T-helper 1 cell (primary cell): ENCODE measurements around the gene ADGRF1.
"Not testable (repeated sequence)": the region's sequence is repeated elsewhere in the genome, so short reads cannot be mapped to it uniquely, and the experiment has no call there.

Experiments
- DNase-seq, 5 donors: peaks; one replicate each; pipeline ENCODE4 v3.0.0-alpha.2; 2012 to 2020
- total RNA-seq, 4 donors: gene quantifications; one replicate each; lab custom pipeline; 2026; lab: John Stamatoyannopoulos, UW

The ADGRF1 gene
- total RNA-seq = 0 reads per million in 4 donors

DNA sequence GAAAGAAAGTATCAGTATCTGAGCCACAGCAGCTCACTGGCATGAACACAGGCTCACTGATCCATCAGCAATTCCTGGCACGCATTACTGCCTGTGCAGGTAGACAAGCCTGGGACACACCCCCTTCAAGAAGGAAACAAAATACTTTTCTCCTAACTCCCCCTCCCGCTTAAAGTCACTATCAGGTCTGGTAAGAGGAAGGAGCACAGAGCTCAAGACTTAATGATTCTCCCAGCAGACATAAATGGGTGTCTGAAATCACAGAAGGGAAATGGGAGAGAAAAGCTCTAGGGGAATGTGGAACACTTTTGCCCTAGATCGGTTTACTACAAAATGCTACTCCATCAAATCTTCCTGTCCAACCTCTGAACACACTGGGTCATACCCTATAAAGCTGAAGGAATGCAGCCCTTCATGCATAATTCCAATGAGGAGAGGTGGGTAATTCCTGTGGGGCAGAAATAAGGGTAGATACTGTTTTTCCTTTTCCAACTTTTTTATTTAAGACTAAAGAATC is at the start of gene ADGRF1:
Gene ADGRF1 (minus strand): TSS at position 58 of the 517 bp plus-strand sequence. CDS start 13,271 bp downstream, outside the sequence.
- DNase-seq = no peak

DNA sequence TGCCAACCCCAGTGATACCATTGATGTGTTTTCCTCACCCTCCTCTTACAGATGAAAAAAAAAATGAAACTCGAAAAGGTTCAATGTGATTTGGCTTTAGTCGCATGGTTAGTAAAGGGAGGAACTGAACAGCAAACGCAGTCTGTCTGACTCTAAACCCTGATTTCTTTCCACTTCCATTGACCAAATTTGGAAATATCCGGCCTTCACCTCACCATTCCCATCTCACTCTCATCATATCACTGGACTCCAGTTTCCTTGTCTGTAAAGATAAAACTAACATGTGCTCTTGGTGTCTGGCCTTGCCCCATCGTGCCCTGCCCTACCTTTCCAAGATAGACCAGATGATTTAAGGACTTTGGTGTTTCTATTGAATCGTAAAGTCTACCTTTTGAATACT is 48.7 kb upstream of the ADGRF1 start:
- DNase-seq = no peak

DNA sequence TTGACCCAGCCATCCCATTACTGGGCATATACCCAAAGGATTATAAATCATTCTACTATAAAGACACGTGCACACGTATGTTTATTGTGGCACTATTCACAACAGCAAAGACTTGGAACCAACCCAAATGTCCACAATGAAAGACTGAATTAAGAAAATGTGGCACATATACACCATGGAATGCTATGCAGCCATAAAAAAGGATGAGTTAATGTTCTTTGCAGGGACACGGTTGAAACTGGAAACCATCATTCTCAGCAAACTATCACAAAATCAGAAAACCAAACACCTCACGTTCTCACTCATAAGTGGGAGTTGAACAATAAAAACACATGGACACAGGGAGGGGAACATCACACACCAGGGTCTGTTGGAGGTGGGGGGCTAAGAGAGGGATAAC is 47.3 kb upstream of the ADGRF1 start:
- not testable (repeated sequence) for DNase-seq

DNA sequence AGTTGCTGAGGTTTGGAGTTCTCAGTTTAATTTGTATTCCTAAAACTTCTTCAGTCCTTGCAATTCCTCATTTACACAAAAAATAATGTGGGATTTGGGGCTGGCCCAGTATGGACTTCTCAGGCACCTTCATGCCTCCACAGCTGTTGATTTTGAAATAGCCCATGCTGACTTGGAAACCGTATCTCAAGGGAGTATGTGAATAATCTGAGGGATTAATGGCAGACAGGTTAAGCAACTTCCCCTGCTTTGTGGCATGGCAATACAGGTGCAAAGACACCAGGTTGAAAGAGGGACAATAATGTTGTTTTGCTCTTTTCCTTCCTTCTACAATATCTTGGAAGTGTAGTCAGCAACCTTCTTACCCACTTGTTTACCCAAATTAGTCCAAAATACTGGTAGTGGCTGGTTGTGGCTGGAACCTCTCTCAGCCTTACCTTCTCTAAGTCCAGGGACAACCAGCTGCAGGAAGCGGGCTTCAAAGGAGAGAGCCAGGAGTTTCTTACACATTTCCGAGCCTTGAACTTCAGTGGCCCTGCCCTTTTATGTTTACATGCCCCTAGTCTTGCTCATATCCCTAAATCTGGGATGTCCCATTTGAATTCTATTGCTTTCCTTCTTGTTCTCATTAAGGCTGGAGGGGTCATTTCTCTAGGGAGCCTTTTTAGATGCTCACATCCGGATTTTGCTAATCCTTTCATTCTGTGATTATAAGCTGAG is 44.1 kb upstream of the ADGRF1 start:
- no peak for DNase-seq

DNA sequence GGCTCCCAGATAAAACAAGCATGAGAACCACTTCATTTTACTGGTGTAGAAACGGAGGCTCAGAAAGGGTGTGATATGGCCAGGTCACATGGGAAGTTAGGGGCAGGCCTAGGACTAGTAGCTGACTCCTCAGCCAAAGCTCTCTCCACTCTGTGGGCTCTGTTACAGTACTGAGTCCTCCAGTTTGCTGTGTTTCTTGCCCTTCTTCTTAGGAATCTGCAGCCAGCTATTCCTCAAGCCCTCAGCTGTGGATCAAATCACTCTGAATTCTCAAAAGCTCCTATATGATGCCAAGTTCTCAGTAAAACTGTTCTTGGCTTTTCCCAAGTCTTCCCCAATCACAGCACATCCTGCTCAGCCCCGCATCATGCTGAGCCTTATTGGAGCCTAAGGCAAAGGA is 42.5 kb upstream of the ADGRF1 start:
- no peak for DNase-seq

DNA sequence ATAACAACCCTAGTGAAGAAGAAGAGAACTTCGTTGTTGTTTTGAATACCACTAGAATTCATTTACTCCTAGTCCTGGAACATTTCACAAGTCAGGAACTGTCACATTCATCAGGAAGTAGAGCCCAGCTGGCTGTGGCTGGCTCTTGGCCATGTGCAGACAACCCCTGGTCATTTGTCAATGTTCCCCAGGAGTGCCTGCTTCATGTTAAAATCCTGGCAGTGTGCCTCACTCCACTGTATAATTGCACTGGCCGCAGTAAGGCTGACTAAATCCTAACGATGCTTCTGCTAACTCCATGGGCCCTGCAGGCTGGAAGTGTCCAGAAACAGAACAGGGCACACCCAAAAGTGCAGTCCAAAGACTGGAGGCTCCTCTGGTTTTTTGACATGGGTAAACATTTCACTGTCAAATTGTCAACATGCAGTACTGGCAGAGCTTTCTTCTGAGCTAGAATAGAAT is 41.5 kb upstream of the ADGRF1 start:
- no peak for DNase-seq

DNA sequence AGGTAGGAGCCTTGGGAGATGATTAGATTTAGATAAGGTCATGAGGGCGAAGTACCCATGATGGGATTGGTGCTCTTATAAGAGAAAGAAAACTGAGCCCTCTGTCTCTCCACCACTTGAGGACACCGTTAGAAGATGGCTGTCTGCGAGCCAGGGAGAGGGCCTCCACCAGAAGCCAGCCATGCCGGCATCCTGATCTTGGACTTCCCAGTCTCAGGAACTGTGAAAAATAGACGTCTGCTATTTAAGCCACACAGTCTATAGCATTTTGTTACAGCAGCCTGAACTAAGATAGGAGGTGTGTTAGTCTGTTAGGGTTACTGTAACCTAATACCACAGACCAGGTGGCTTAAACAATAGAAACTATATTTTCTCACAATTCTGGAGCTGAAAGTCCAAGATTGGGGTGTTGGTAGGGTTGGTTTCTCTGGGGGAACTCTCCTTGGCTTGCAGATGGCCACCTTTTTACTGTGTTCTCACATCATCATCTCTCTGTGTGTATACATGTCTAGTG is 38.0 kb upstream of the ADGRF1 start:
- no peak for DNase-seq

DNA sequence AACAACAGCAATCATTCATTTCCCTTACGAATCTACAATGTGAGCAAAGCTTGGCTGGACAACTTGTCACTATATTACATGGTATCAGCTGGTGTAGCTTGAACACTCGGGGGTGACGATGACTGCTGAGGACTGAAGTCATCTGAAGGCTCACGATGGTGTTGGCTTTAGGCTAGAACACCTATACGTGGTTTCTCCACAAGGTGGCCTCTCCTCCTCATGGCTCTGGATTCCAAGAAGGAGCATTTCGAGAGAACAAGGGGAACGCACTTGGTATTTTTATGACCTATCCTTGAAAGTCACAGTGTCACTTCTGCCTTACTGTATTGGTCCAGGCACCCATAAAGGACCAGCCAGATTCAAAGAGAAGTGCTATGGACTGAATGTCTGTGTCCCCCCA is 37.5 kb upstream of the ADGRF1 start:
- DNase-seq = no peak

DNA sequence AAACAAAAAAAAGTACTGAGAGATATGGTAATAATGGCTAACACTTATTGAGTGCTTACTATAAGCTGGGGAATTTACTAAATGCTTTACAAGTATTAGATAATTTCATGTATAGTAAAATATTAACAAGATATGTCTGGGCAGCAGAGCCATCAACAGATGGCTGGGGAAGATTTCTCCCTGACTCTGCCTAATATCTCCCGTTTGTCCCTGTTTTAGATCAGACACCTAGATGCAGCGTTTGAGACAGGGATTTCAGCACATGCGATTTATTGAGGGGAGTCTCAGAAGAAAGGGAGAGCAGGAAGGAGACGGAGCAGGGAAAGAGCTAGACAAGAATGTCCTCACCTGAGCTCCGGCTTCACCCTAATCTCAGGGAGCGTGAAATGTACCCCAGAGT is 36.9 kb upstream of the ADGRF1 start:
- DNase-seq = no peak

DNA sequence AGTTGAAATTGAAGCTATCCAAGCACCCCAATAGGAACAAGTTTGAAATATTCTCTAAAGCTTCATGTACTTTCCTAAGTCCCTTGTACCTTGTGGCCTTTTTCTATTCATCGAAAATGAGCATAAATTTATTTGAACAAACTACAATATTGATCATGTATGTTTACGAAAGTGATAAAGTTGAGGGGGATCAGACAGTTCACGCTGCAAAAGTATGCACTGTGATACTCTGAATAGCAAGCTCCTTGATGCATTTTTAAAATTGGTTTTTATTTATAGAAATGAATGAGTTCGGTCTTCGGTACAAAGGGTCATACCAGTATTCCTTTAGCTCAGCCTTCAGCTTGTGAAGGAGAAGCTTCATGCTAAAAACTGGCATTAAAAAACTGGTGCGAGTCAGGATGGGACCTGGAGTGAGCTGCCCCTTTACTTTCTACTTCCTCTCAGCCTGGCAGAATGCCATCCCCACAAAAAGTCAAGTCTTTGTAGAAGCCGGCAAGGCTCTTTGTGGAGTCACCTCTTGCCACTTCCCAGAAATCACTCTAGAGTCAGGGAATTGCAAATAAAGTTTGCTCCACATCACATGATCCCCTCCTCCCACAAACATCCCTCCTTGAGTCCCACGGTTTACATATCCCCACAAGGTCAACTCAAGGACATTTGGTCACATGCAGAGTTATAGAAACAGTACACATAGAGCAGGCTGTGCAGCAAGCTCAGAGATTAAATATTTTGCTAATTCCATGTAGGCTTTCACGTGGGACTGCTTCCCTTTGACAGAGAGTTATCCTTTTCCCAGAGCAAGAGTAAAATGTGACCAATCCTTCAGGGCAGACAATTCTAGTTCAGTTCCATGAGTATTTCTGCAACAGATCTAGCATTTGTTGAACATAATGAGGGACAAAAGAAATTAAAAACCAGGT is 34.6 kb upstream of the ADGRF1 start:
- no peak for DNase-seq

DNA sequence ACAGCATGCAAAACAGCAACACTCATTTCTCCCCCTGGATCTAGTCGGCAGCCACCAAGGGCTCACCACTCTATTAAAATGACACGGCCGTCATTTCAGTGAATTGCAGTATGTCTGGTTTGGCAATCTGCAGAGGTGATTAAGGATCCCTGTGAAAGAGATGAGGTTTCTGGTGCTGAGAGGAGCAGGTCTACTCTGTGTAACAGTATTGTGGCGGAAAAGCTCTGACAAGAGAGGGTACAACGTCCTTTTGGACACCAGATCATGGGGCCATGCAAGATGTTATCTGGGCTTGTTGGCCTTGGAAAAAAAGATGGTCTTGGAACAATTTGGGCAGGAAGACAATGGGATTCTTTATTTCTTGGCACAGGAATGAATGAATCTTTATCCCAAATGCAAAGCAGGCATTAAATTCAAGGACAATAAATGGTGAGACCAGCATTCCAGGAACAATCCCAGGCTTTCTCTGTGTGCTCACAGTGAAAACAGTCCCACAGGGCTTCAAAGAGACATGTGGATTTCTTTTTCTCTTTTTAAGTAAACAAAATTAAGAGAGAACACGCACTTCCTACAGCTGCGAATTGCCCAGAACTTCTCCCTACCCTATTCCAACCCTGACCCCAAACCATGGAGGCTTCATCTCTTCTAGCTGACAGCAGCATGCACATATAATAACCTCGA is 33.7 kb upstream of the ADGRF1 start:
- DNase-seq = no peak

DNA sequence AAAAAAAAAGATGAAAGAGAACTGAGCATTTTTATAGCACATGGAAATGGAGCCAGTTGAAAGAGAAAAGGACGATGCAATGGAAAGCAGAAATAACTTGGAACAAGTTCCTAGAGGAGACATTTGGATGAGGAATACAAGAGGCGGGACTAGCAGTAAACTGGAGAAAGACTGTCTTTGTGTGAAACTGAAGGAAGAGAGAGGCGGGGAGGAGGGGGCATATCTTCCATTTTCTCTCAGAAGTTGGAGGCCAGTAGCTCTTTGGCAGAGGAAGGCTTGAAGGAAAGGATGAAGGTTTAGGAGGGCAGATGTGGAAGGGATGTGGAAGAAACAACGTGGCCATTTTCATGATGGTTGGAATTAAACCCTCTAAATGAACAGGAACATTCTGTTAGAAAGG is 33.0 kb upstream of the ADGRF1 start:
- no peak for DNase-seq

DNA sequence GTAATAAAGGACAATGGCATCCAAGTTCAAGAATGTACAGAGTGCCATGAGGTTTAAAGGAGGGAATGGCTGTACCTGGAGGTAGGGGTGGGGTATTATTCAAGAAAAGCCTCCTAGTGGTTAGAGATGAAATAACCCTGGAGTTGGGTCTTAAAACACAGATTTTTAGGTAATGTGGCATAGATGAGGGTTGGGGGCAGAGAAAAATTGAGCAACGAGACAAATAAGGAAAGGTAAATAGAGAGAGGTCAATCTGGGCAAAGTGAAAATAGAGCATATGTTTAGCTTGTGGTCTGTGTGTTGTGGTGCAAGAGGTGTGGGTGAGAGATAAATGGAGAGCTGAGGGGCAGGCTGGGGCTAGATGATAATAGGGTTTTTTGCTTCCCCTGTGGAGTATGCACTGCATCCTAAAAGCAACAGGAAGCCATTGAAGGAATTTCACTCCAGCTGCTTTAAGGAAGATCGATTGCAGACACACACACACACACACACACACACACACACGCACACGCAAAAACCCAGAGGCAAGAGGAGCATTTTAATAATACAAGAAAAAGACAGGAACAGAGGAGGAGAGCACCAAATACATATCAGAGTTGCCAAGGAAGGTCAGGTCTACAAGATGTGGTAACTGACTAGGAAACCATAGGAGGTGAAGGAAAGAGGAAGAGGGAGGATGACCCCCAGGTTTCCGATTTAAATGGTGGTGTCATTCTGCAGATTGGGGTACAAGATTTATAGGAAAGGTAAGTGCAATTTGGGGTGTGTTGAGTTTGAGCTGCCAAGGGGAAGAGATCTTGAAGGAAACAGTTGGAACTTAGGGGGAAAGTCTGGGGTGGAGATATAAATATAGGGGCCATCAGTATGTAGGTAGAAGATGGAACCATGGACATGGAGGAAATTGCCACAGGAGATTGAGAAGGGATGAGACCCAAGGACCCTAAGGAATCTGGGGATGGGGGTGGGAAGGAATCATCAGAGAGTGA is 31.3 kb upstream of the ADGRF1 start:
- DNase-seq = no peak

DNA sequence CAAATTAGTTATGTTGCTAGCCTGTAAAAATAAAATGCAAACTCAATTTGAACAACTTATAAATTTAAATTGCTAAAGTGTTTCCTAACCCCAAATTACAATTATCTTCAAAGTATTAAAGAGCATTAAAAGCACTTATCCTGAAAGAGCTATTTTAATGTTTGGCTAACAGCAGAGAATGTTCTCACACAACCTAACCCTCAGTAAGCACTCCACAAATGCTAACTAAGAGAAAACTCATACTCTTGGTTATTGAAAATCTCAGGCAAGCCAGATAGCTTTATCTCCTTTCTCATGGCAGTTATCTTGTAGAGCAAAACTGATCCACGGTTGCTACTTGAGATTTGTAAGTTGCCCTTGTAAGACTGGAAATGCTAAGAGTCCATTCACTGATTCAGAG is 30.5 kb upstream of the ADGRF1 start:
- no peak for DNase-seq

DNA sequence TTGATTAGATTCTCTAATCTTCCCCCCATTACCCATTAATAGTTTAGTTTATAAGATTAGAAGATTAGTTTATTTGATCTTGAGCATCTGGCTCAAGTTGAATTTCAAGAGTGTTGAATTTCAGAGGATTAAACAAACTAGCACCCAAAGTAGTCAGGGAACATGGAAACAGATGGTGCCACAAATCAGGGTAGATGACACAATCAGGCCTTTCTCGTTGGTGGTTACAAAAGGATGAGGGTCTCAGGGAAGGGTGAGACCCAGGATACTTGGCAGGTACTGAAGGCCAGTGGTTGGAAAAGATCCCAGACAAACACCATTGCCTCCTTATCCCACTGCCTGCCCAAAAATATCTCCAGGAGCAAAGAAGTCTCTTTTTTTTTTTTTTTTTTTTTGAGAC is 29.5 kb upstream of the ADGRF1 start:
- no peak for DNase-seq

DNA sequence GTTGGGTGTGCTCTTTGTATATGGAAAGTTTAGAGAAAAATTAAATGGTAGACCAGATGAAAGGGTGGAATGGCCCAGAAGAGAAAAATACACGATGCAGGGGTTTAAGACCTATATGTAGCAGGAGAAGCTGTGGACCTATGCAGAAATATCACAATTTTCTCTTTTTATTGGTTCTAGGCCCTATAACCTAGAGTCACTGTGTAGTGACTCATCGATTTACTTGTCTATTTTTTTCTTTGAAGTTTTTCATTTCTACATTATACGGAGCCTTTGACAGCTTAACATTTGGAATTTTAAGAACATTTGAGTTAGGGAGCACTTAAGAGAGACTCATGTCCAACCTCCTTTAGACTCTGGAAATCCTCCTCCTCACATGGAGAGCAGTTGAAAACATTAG is 28.3 kb upstream of the ADGRF1 start:
- no peak for DNase-seq

DNA sequence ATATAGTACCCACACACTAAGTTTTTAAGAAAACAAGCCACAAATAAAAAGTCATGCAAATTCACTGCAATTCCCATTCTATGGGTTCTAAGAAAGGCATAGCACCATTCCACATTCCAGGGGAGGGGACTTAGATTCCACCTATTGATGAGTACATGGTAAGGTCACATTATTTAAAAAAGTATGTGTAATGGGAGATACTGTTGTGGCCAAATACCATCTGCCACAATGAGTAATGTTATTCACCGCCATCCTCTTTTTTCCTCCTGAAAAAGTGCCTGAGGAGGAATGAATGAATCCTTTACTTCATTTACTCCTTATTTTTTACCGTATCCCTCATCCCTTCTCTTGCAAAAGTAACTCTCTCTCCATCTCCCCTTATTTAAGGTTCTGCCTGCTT is 27.0 kb upstream of the ADGRF1 start:
- no peak for DNase-seq

DNA sequence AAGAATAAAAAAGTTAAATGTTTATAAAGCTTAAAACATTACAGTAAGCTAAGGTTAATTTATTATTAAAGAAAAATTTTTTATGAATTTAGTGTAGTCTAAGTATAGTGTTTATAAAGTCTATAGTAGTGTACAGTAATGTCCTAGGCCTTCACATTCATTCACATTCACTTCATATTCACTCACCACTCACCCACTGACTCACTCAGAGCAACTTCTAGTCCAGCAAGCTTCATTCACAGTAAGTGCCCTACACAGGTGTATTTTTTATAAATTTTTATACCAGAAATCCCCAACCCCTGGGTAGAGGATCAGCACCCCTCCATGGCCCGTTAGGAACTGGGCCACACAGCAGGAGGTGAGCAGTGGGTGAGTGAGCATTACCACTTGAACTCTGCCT is 24.3 kb upstream of the ADGRF1 start:
- DNase-seq = no peak

DNA sequence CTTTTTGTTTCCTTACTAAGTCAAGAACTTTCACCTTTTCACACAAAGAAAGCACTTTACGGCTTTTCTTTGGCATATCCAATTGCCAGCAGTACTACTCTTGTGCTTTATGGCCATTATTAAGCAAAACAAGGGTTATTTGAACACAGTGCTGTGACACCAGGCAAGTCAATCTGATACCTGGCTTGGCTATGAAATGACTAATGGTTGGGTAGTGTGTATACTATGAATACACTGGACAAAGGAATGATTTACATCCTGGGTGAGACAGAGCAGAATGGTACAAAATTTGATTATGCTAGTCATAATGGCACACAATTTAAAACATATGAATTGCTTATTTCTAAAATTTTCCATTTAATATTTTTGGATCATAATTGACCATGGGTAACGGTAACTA is 22.1 kb upstream of the ADGRF1 start:
- no peak for DNase-seq

DNA sequence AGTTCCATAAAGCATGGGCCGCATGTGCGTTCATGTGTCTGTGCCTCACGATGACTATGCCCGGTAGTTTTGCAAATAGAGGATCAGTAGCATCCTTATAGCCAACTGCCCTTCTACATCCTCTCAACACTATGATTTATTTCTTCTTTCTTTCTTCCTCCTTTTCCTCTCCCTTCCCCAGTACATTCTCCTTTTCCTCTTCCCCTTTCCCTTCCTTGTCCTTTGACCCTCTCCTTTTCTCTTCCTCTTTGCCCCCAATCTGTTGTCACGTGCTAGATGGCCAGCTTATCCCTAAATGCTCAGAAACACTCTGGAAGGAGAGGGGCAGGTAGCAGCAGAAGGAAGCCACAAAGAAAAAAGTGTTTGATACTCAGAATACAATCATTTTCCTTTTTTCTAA is 20.2 kb upstream of the ADGRF1 start:
- DNase-seq = no peak
